HCT116 (cell line): ENCODE results near the gene PLCG2. TPM values are rescaled to one million over a fixed set of nuclear protein-coding genes. Genes with fewer than 3 reads are reported as not detected.

Experiments
- ATAC-seq: fragments of 200-7000 bp; cut with Tn5 transposase; 2 replicates; pipeline ENCODE4 v1.9.1; 2020; ENCODE audit warnings: mild to moderate bottlenecking, moderate library complexity
- BruUV-seq: library from RNA; stranded (reverse); fragments of 400-500 nt; replicated peaks from 2 replicates; lab custom pipeline; 2021; lab: Mats Ljungman, UMichigan
- CTCF ChIA-PET: fragments of 300-600 bp; sonication (Branson Sonifier 250); formaldehyde crosslinking; loops from one replicate; lab custom pipeline; 2021; ENCODE audit warnings: antibody characterized with exemption; lab: Charles Lee
- POLR2A ChIA-PET: fragments of 300-600, 350-600 bp; sonication (Branson Sonifier 250); formaldehyde crosslinking; loops from one replicate; lab custom pipeline; 2021; ENCODE audit warnings: antibody characterized with exemption; lab: Charles Lee
- RAD21 ChIA-PET, 2 experiments: fragments of 300-600 bp; sonication (Branson Sonifier 250); formaldehyde crosslinking; loops; one replicate each; lab custom pipeline; 2023; ENCODE audit warnings: low total read pairs in 2 of 2; ENCODE audit not compliant: uncharacterized antibody in 2 of 2, unreplicated experiment in 2 of 2, low non-redundant PET in 1 of 2; lab: Charles Lee
- DNase-seq: peaks from one replicate; pipeline ENCODE4 v3.0.0-alpha.2; 2010; ENCODE audit warnings: low read depth, low spot score
- H2AFZ ChIP-seq: fragments of 200-600 bp; shearing (Covaris generic), sonication (generic); 2 replicates; pipeline ENCODE4 v1.6.1; 2017; ENCODE audit warnings: low read depth, mixed run types, mixed read lengths, antibody characterized with exemption, low read length; ENCODE audit not compliant: poor library complexity, severe bottlenecking
- H3K27ac ChIP-seq: 2 replicates; pipeline ENCODE4 v1.5.1; 2012; ENCODE audit warnings: low read depth, low read length
- H3K27me3 ChIP-seq: fragments of 200-600 bp; sonication (generic); 2 replicates; pipeline ENCODE4 v1.6.1; 2016; ENCODE audit warnings: mixed run types, low read length, mixed read lengths; ENCODE audit not compliant: insufficient read depth
- H3K36me3 ChIP-seq, 2 experiments: fragments of 200-500 bp in 1 of 2; fragments of 200-600 bp in 1 of 2; sonication (Bioruptor generic) in 1 of 2; sonication (generic) in 1 of 2; 2 replicates each; pipeline versions ENCODE4 v1.5.1 to v1.6.1; 2014 to 2016; ENCODE audit warnings: low read length in 2 of 2, inconsistent platforms in 1 of 2, mixed read lengths in 1 of 2, mixed run types in 1 of 2; ENCODE audit not compliant: insufficient read depth in 2 of 2, control insufficient read depth in 1 of 2
- H3K4me1 ChIP-seq, 2 experiments: fragments of 200-600 bp in 1 of 2; sonication (generic) in 1 of 2; 2 replicates each; pipeline versions ENCODE4 v1.5.1 to v1.6.1; 2012 to 2017; ENCODE audit warnings: low read length in 2 of 2, inconsistent platforms in 1 of 2, mild to moderate bottlenecking in 1 of 2, mixed read lengths in 1 of 2, mixed run types in 1 of 2, moderate library complexity in 1 of 2; ENCODE audit not compliant: insufficient read depth in 2 of 2, control insufficient read depth in 1 of 2
- H3K4me2 ChIP-seq: fragments of 200-600 bp; sonication (generic); 2 replicates; pipeline ENCODE4 v1.6.1; 2017; ENCODE audit warnings: mixed run types, low read length, mixed read lengths
- H3K4me3 ChIP-seq, 2 experiments: fragments of 200-600 bp in 1 of 2; sonication (generic) in 1 of 2; replicated peaks in 1 of 2; 2 replicates each; pipeline ENCODE4 v1.5.1; 2011 to 2016; ENCODE audit warnings: low read length in 2 of 2, control low read depth in 1 of 2, low read depth in 1 of 2, mild to moderate bottlenecking in 1 of 2, mixed read lengths in 1 of 2, mixed run types in 1 of 2
- H3K79me2 ChIP-seq: fragments of 200-600 bp; sonication (generic); 2 replicates; pipeline ENCODE4 v1.6.1; 2017; ENCODE audit warnings: mild to moderate bottlenecking, mixed run types, low read length, moderate library complexity, mixed read lengths; ENCODE audit not compliant: insufficient read depth
- H3K9ac ChIP-seq: fragments of 200-600 bp; sonication (generic); 2 replicates; pipeline ENCODE4 v1.6.1; 2016; ENCODE audit warnings: low read length, mixed read lengths
- H3K9me2 ChIP-seq: fragments of 200-600 bp; sonication (generic), shearing (Covaris generic); 2 replicates; pipeline ENCODE4 v1.6.1; 2017; ENCODE audit warnings: mixed run types, mild to moderate bottlenecking, moderate library complexity; ENCODE audit not compliant: insufficient read depth
- H3K9me3 ChIP-seq, 2 experiments: fragments of 200-500 bp in 1 of 2; fragments of 200-600 bp in 1 of 2; sonication (Bioruptor generic) in 1 of 2; sonication (generic) in 1 of 2; 2 replicates each; pipeline ENCODE4 v1.6.1; 2014 to 2017; ENCODE audit warnings: low read length in 2 of 2, mixed read lengths in 2 of 2, inconsistent platforms in 1 of 2, low read depth in 1 of 2, mild to moderate bottlenecking in 1 of 2, mixed run types in 1 of 2, moderate library complexity in 1 of 2; ENCODE audit not compliant: control insufficient read depth in 1 of 2, insufficient read depth in 1 of 2
- H4K20me1 ChIP-seq: fragments of 200-600 bp; sonication (generic), shearing (Covaris generic); 2 replicates; pipeline ENCODE4 v1.6.1; 2017; ENCODE audit warnings: mixed run types, mild to moderate bottlenecking, moderate library complexity; ENCODE audit not compliant: insufficient read depth
- ATF3 ChIP-seq: IDR thresholded peaks from 2 replicates; pipeline ENCODE4 v1.6.1; 2012
- CBX3 ChIP-seq: IDR thresholded peaks from 2 replicates; pipeline ENCODE4 v1.6.1; 2012; ENCODE audit warnings: low read depth
- POLR2A ChIP-seq: IDR thresholded peaks from 2 replicates; pipeline ENCODE4 v1.7.0; 2011; ENCODE audit warnings: borderline replicate concordance; ENCODE audit not compliant: insufficient read depth, insufficient read length; ENCODE audit errors: extremely low read depth
- RAD21 ChIP-seq: IDR thresholded peaks from 2 replicates; pipeline ENCODE4 v1.6.1; 2012; ENCODE audit warnings: low read depth, mild to moderate bottlenecking
- REST ChIP-seq: IDR thresholded peaks from 2 replicates; pipeline ENCODE4 v1.6.1; 2012; ENCODE audit warnings: low read depth
- SIN3A ChIP-seq: IDR thresholded peaks from 2 replicates; pipeline ENCODE4 v1.6.1; 2012; ENCODE audit warnings: low read depth
- SP1 ChIP-seq: IDR thresholded peaks from 2 replicates; pipeline ENCODE4 v1.6.1; 2012; ENCODE audit warnings: low read depth
- ZNF274 ChIP-seq: fragments of 200-500 bp; sonication (Bioruptor generic); IDR thresholded peaks from 2 replicates; pipeline ENCODE4 v1.6.1; 2014; ENCODE audit warnings: mild to moderate bottlenecking, low read depth, low read length, inconsistent platforms
- intact Hi-C: fragments of 100-400 bp; cut with micrococcal nuclease; formaldehyde crosslinking; loops from 2 replicates; pipeline ENCODE4 v1.10.0; 2022
- total RNA-seq: library from RNA; stranded (reverse); gene quantifications from one replicate; pipeline ENCODE4 v1.2.1, GENCODE V29; 2021; ENCODE audit not compliant: unreplicated experiment

PLCG2 gene
- total RNA-seq, 1 experiment from 2014 or later: 31.2 TPM

- TF ChIP-seq REST (no peak), SP1 (no peak), POLR2A (no peak)
- TF ChIP-seq, all 23 proteins: peak for 0
Observed at GRCh38 chr16:81929841-81930240, 150.8 kb downstream of the PLCG2 start (continued).

- no peaks in the 10 kb centered on the region for H3K9me3 ChIP-seq
- no peak overlapping the region for H3K27ac ChIP-seq
- H3K9ac ChIP-seq: no peak overlapping the region
- peaks cover 12 to 14% of the 10 kb centered on the region in 2 experiments for H3K4me1 ChIP-seq
- BruUV-seq: no TSS peak
- no peaks in the 10 kb centered on the region for H3K79me2 ChIP-seq
- TF ChIP-seq SIN3A: no peak
- no peak for TF ChIP-seq CBX3
- no peak for TF ChIP-seq SP1
- TF ChIP-seq RAD21: no peak
- TF ChIP-seq ZNF274: no peak
- no peak for TF ChIP-seq REST
- no peak for TF ChIP-seq ATF3
- H3K27me3 ChIP-seq: no peaks in the 10 kb centered on the region
- H3K36me3 ChIP-seq: no peaks in the 10 kb centered on the region
- POLR2A ChIA-PET: no interaction called here
- ATAC-seq: no peak
- RAD21 ChIA-PET: no interaction called here
- no peak overlapping the region for H3K4me3 ChIP-seq
- no peak overlapping the region for H3K4me2 ChIP-seq
- H4K20me1 ChIP-seq: no peaks in the 10 kb centered on the region
- DNase-seq: no peak
- H3K9me2 ChIP-seq: no peaks in the 10 kb centered on the region
- H2AFZ ChIP-seq: no peak overlapping the region
- CTCF ChIA-PET: no interaction called here
- intact Hi-C loops: loop anchor here (2.0 kb wide), 1 partner anchor 41 kb away; no protein-coding TSS in a partner anchor
Observed at GRCh38 chr16:81931927-81932326, 152.8 kb downstream of the PLCG2 start.
